Head of caudate nucleus (tissue), 42 donors: ENCODE measurements around the gene PERM1.

Experiments
- DNase-seq, 42 donors: peaks; one replicate each; pipeline versions ENCODE4 v3.0.0 to v3.0.0-alpha.2; 2020 to 2021; ENCODE audit warnings: mixed read lengths in 7 of 42
- intact Hi-C: fragments of 100-400 bp; cut with DNase I; formaldehyde crosslinking; loops from one replicate; pipeline ENCODE4 v1.15.0; 2022

The PERM1 gene

GRCh38 chr1:931380-932172 lies 50.3 kb downstream of the PERM1 start:
- intact Hi-C loops, result no loop called here
- DNase-seq, result no peak

- intact Hi-C loops, result no loop called here
These were observed 51.2 kb downstream of the PERM1 start for GRCh38 chr1:930633-931138.

GRCh38 chr1:929712-930632 lies 51.9 kb downstream of the PERM1 start:
- DNase-seq, result no peak
- intact Hi-C loops, result no loop called here

More at GRCh38 chr1:930633-931138, 51.2 kb downstream of the PERM1 start:
- no peak for DNase-seq

- intact Hi-C loops, result no loop called here
- DNase-seq, result no peak
These were observed 52.9 kb downstream of the PERM1 start for GRCh38 chr1:928825-929661.

- intact Hi-C loops, result no loop called here
- DNase-seq, result no peak
These were observed 54.1 kb downstream of the PERM1 start for GRCh38 chr1:927748-928147.

GRCh38 chr1:927234-927633 lies 54.7 kb downstream of the PERM1 start:
- intact Hi-C loops, result no loop called here

GRCh38 chr1:925561-926421 lies 56.1 kb downstream of the PERM1 start:
- intact Hi-C loops, result no loop called here
- DNase-seq, result no peak

More at GRCh38 chr1:927234-927633, 54.7 kb downstream of the PERM1 start:
- DNase-seq, result no peak
